HepG2 (cell line): ENCODE data around the gene GATB.

Source experiments
- BHLHE40 ChIP-seq: IDR thresholded peaks from 2 replicates; pipeline ENCODE4 v1.6.1; 2011; ENCODE audit warnings: low read length, improper control_type of control experiment
- CBFB ChIP-seq: sonication (generic); formaldehyde crosslinking; IDR thresholded peaks from 2 replicates; pipeline ENCODE4 v1.4.0; 2020; ENCODE audit warnings: missing genetic modification reagents
- PHB2 ChIP-seq: fragments of 450-650 bp; IDR thresholded peaks from 2 replicates; pipeline ENCODE4 v1.6.1; 2018; ENCODE audit not compliant: partially characterized antibody
- PHF20 ChIP-seq: sonication (generic); formaldehyde crosslinking; IDR thresholded peaks from 2 replicates; pipeline ENCODE4 v1.5.0; 2020; ENCODE audit warnings: mild to moderate bottlenecking, missing genetic modification reagents
- ZNF20 ChIP-seq: sonication (generic); formaldehyde crosslinking; IDR thresholded peaks from 2 replicates; pipeline ENCODE4 v1.4.0; 2020; ENCODE audit warnings: mild to moderate bottlenecking, moderate library complexity, missing genetic modification reagents
- TF ChIP-seq, protein P1 (sequence below): sonication (generic); formaldehyde crosslinking; IDR thresholded peaks from 2 replicates; pipeline ENCODE4 v1.8.1; 2023; ENCODE audit warnings: missing genetic modification reagents, inconsistent platforms, borderline replicate concordance

DNA sequence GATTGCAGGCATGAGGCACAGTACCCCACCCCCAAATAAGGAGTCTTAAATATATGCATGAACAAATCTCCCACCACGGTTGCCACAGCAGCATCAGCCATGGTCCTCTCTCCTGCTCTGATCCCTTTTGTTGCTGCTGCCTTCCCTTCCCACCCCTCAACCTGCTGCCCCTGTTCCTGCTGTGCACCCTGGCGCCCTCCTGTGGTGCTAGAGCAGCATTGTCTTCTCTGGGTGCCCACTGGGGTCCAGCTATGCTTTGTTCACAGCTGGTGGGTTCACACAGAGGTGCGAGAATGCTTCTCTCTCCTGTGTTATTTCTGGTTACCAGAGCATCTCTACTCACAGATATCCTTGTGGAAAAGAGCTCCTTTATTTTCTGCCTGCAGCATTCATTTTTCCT is 116.2 kb downstream of the GATB start:
- no peak for TF ChIP-seq PHB2
- TF ChIP-seq CBFB (CRISPR knock-in tag): no peak
- TF ChIP-seq BHLHE40: no peak
- TF ChIP-seq PHF20: no peak
- TF ChIP-seq ZNF20 (CRISPR knock-in tag): no peak
- TF ChIP-seq, protein P1, sequence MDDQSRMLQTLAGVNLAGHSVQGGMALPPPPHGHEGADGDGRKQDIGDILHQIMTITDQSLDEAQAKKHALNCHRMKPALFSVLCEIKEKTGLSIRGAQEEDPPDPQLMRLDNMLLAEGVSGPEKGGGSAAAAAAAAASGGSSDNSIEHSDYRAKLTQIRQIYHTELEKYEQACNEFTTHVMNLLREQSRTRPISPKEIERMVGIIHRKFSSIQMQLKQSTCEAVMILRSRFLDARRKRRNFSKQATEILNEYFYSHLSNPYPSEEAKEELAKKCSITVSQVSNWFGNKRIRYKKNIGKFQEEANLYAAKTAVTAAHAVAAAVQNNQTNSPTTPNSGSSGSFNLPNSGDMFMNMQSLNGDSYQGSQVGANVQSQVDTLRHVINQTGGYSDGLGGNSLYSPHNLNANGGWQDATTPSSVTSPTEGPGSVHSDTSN: no peak
